Stimulated activated CD8-positive, alpha-beta memory T cell treated with anti-CD3 and anti-CD28 coated beads, Interleukin-15, amount 100 ng/mL, for 1 hour (primary cell): Measurements from ENCODE around the gene PYROXD2.
"Not testable (repeated sequence)": the region's sequence is repeated elsewhere in the genome, so short reads cannot be mapped to it uniquely, and the experiment has no call there.

Source experiments
- DNase-seq: peaks from one replicate; pipeline ENCODE4 v3.0.0-alpha.2; 2020; ENCODE audit warnings: low read depth

The PYROXD2 gene

GRCh38 chr10:98390406-98390805 lies 24.6 kb downstream of the PYROXD2 start:
- DNase-seq, result no peak

- no peak for DNase-seq
These were observed 25.6 kb downstream of the PYROXD2 start for GRCh38 chr10:98389398-98389797.

GRCh38 chr10:98388101-98388655 lies 26.8 kb downstream of the PYROXD2 start:
- DNase-seq, result no peak

- DNase-seq, result no peak
These were observed 30.4 kb downstream of the PYROXD2 start for GRCh38 chr10:98384531-98385133.

- DNase-seq, result no peak
These were observed 31.1 kb downstream of the PYROXD2 start for GRCh38 chr10:98383869-98384268.

- not testable (repeated sequence) for DNase-seq
These were observed 31.8 kb downstream of the PYROXD2 start for GRCh38 chr10:98383134-98383667.

- DNase-seq, result no peak
These were observed 32.3 kb downstream of the PYROXD2 start for GRCh38 chr10:98382691-98383101.

- DNase-seq, result no peak
These were observed 34.3 kb downstream of the PYROXD2 start for GRCh38 chr10:98380493-98381339.

- DNase-seq, result no peak
These were observed 36.3 kb downstream of the PYROXD2 start for GRCh38 chr10:98378722-98379121.

GRCh38 chr10:98377536-98377935 lies 37.4 kb downstream of the PYROXD2 start:
- DNase-seq, result no peak

- no peak for DNase-seq
These were observed 38.0 kb downstream of the PYROXD2 start for GRCh38 chr10:98377001-98377400.

- DNase-seq, result no peak
These were observed 38.5 kb downstream of the PYROXD2 start for GRCh38 chr10:98376485-98376884.

- no peak for DNase-seq
These were observed 40.6 kb downstream of the PYROXD2 start for GRCh38 chr10:98374217-98374985.

GRCh38 chr10:98373260-98374040 lies 41.5 kb downstream of the PYROXD2 start:
- DNase-seq, result no peak

- no peak for DNase-seq
These were observed 43.9 kb downstream of the PYROXD2 start for GRCh38 chr10:98370831-98371820.

GRCh38 chr10:98369801-98370200 lies 45.2 kb downstream of the PYROXD2 start:
- no peak for DNase-seq

GRCh38 chr10:98368644-98369043 lies 46.3 kb downstream of the PYROXD2 start:
- no peak for DNase-seq

- DNase-seq, result no peak
These were observed 47.2 kb downstream of the PYROXD2 start for GRCh38 chr10:98367604-98368451.

- DNase-seq, result no peak
These were observed 48.9 kb downstream of the PYROXD2 start for GRCh38 chr10:98366062-98366530.
